Endodermal cell (in vitro differentiated cells): Measurements from ENCODE around the gene RALGAPA2. TPM values are rescaled to one million over a fixed set of nuclear protein-coding genes. Genes with fewer than 3 reads are reported as not detected.

ENCODE experiments used
- DNase-seq: peaks from one replicate; pipeline ENCODE4 v3.0.0-alpha.2; 2017
- H3K27ac ChIP-seq: 2 replicates; pipeline ENCODE4 v1.5.1; 2013; ENCODE audit warnings: mild to moderate bottlenecking, low read depth, low read length, moderate library complexity
- H3K27me3 ChIP-seq: 2 replicates; pipeline ENCODE4 v1.6.1; 2013; ENCODE audit warnings: mild to moderate bottlenecking, low read length, moderate library complexity; ENCODE audit not compliant: insufficient read depth, control insufficient read depth, poor library complexity, severe bottlenecking
- H3K36me3 ChIP-seq: 2 replicates; pipeline ENCODE4 v1.7.0; 2013; ENCODE audit warnings: mild to moderate bottlenecking, low read length, moderate library complexity; ENCODE audit not compliant: control insufficient read depth, insufficient read depth
- H3K4me1 ChIP-seq: one replicate; pipeline ENCODE4 v1.7.0; 2013; ENCODE audit warnings: low read length; ENCODE audit not compliant: control insufficient read depth, insufficient read depth
- H3K4me3 ChIP-seq: 2 replicates; pipeline ENCODE4 v1.5.1; 2013; ENCODE audit warnings: mild to moderate bottlenecking, low read length, moderate library complexity
- H3K9ac ChIP-seq: 2 replicates; pipeline ENCODE4 v1.6.1; 2013; ENCODE audit warnings: mild to moderate bottlenecking, low read length, moderate library complexity; ENCODE audit not compliant: poor library complexity, severe bottlenecking; ENCODE audit errors: extremely low read depth
- H3K9me3 ChIP-seq: 2 replicates; pipeline ENCODE4 v1.6.1; 2013; ENCODE audit warnings: mild to moderate bottlenecking, low read length, moderate library complexity; ENCODE audit not compliant: control insufficient read depth
- H3K27ac Mint-ChIP-seq: 2 replicates; pipeline ENCODE4 v1.8.0; 2020; ENCODE audit warnings: mixed read lengths
- H3K27me3 Mint-ChIP-seq: 2 replicates; pipeline ENCODE4 v1.8.0; 2021; ENCODE audit warnings: mild to moderate bottlenecking, mixed read lengths; ENCODE audit not compliant: insufficient read depth
- H3K36me3 Mint-ChIP-seq: 2 replicates; pipeline ENCODE4 v1.8.0; 2020; ENCODE audit warnings: low read depth, mixed read lengths
- H3K4me1 Mint-ChIP-seq: 2 replicates; pipeline ENCODE4 v1.8.0; 2020; ENCODE audit warnings: mixed read lengths
- H3K4me3 Mint-ChIP-seq: 2 replicates; pipeline ENCODE4 v1.8.0; 2020; ENCODE audit warnings: mild to moderate bottlenecking, moderate library complexity, mixed read lengths
- H3K9me3 Mint-ChIP-seq: 2 replicates; pipeline ENCODE4 v1.8.0; 2020; ENCODE audit warnings: mild to moderate bottlenecking, mixed read lengths
- CTCF ChIP-seq: fragments of 200-600 bp; sonication (generic); conservative IDR thresholded peaks from 2 replicates; pipeline ENCODE4 v1.5.0; 2021; ENCODE audit warnings: antibody characterized with exemption, mild to moderate bottlenecking
- WGBS, 2 experiments: methylation state at CpG; one replicate each; pipeline versions ENCODE4 v1.1.5 to v1.1.7; 2013; ENCODE audit warnings: missing lambda C conversion rate in 2 of 2, mixed read lengths in 1 of 2; ENCODE audit not compliant: insufficient coverage in 1 of 2, insufficient read length in 1 of 2; 5-methylcytosine and 5-hydroxymethylcytosine counted together
- total RNA-seq, 2 donors: library from RNA; stranded (reverse); fragmentation: NEBNext Ultra II Directional in 1 of 2; extraction: Animal tissue kit (Norgen Biotek cat#: 25700) in 1 of 2; gene quantifications; 2 replicates in 1 of 2; 3 replicates in 1 of 2; pipeline ENCODE4 v1.2.1, GENCODE V29; 2021

The RALGAPA2 gene
- total RNA-seq, 2 donors from 2014 or later, result 19.5 to 24.6 TPM

- 87 to 100% methylated on average over 1 of the region's 1 CpG for WGBS, 2 experiments
- H3K27ac Mint-ChIP-seq, result no peak overlapping the region
These were observed 21.5 kb upstream of the RALGAPA2 start for GRCh38 chr20:20733943-20734342.

GRCh38 chr20:20732641-20733040 lies 20.2 kb upstream of the RALGAPA2 start:
- TF ChIP-seq CTCF, result no peak
- no peak for DNase-seq
- Mint-ChIP-seq H3K9me3 (no peaks in the 10 kb centered on the region), H3K27ac (no peak overlapping the region), H3K4me1 (no peaks in the 10 kb centered on the region), H3K36me3 (no peaks in the 10 kb centered on the region), H3K4me3 (no peak overlapping the region), H3K27me3 (peaks cover 2% of the 10 kb centered on the region)
- 70 to 89% methylated on average over 3 to 4 of the region's 4 CpGs for WGBS, 2 experiments
- Histone ChIP-seq H3K9me3 (no peaks in the 10 kb centered on the region), H3K27ac (no peak overlapping the region), H3K36me3 (no peaks in the 10 kb centered on the region), H3K4me1 (no peaks in the 10 kb centered on the region), H3K9ac (no peak overlapping the region), H3K27me3 (no peaks in the 10 kb centered on the region), H3K4me3 (no peak overlapping the region)

More at GRCh38 chr20:20733943-20734342, 21.5 kb upstream of the RALGAPA2 start:
- Mint-ChIP-seq H3K36me3 (no peaks in the 10 kb centered on the region), H3K9me3 (no peaks in the 10 kb centered on the region), H3K4me3 (no peak overlapping the region), H3K27me3 (no peaks in the 10 kb centered on the region), H3K4me1 (no peaks in the 10 kb centered on the region)
- Histone ChIP-seq H3K9ac (no peak overlapping the region), H3K27me3 (no peaks in the 10 kb centered on the region), H3K4me3 (no peak overlapping the region), H3K4me1 (no peaks in the 10 kb centered on the region), H3K36me3 (no peaks in the 10 kb centered on the region), H3K27ac (no peak overlapping the region), H3K9me3 (no peaks in the 10 kb centered on the region)
- TF ChIP-seq CTCF, result no peak
- no peak for DNase-seq

- no peak for DNase-seq
- Histone ChIP-seq H3K9ac (no peak overlapping the region), H3K4me1 (no peaks in the 10 kb centered on the region), H3K27me3 (no peaks in the 10 kb centered on the region), H3K27ac (no peak overlapping the region), H3K36me3 (no peaks in the 10 kb centered on the region), H3K9me3 (no peaks in the 10 kb centered on the region), H3K4me3 (no peak overlapping the region)
- TF ChIP-seq CTCF, result no peak
- Mint-ChIP-seq H3K27ac (no peak overlapping the region), H3K4me3 (no peak overlapping the region), H3K9me3 (no peaks in the 10 kb centered on the region), H3K4me1 (no peaks in the 10 kb centered on the region), H3K36me3 (no peaks in the 10 kb centered on the region), H3K27me3 (peaks cover 2% of the 10 kb centered on the region)
- WGBS, 2 experiments, result 88% methylated on average over 2 of the region's 2 CpGs; no CpG with 5 or more reads in 1 of the 2 experiments
These were observed 19.5 kb upstream of the RALGAPA2 start for GRCh38 chr20:20731945-20732296.
